ENCODE results near the gene OSBPL1A.

GRCh38 chr18:24429188-24429587 lies 31.6 kb upstream of the OSBPL1A start:
- TF ChIP-seq EZH2 (IDR thresholded peaks at IDR 0.05; ENCODE audit: low read depth) (no peak), CTCF (conservative IDR thresholded peaks at IDR 0.05) (no peak)

Measured in PC-9 (cell line).